Spleen (tissue), 11 donors: Measurements from ENCODE around the gene ARMC3. TPM values are rescaled to one million over a fixed set of nuclear protein-coding genes. Genes with fewer than 3 reads are reported as not detected.

Source experiments
- DNase-seq: peaks from one replicate; pipeline ENCODE4 v3.0.0-alpha.2; 2020
- H3K27ac ChIP-seq, 8 donors: fragments of 200-600 bp; sonication (generic) in 7 of 8; 1 replicate in 4 of 8; 2 replicates in 4 of 8; pipeline versions ENCODE4 v1.5.0 to v1.8.0; 2016 to 2021; ENCODE audit warnings: inconsistent platforms in 4 of 8, mild to moderate bottlenecking in 4 of 8, moderate library complexity in 1 of 8
- H3K27me3 ChIP-seq, 7 donors: fragments of 200-600 bp; sonication (generic) in 6 of 7; replicated peaks in 1 of 7; 1 replicate in 4 of 7; 2 replicates in 3 of 7; pipeline versions ENCODE4 v1.5.0 to v1.8.0; 2016 to 2021; ENCODE audit warnings: inconsistent platforms in 3 of 7, mild to moderate bottlenecking in 1 of 7
- H3K36me3 ChIP-seq, 6 donors: fragments of 200-600 bp; sonication (generic) in 5 of 6; 1 replicate in 4 of 6; 2 replicates in 2 of 6; pipeline versions ENCODE4 v1.5.0 to v1.8.0; 2016 to 2021; ENCODE audit warnings: inconsistent platforms in 2 of 6
- H3K4me1 ChIP-seq, 6 donors: fragments of 200-600 bp; sonication (generic) in 5 of 6; 1 replicate in 3 of 6; 2 replicates in 3 of 6; pipeline versions ENCODE4 v1.5.0 to v1.8.0; 2016 to 2021; ENCODE audit warnings: inconsistent platforms in 3 of 6
- H3K4me3 ChIP-seq, 8 donors: fragments of 200-600 bp; sonication (generic) in 7 of 8; 1 replicate in 4 of 8; 2 replicates in 4 of 8; pipeline versions ENCODE4 v1.5.0 to v1.8.0; 2016 to 2021; ENCODE audit warnings: inconsistent platforms in 4 of 8, mild to moderate bottlenecking in 4 of 8, moderate library complexity in 2 of 8
- H3K9me3 ChIP-seq, 8 donors: fragments of 200-600 bp; sonication (generic) in 7 of 8; 1 replicate in 4 of 8; 2 replicates in 4 of 8; pipeline versions ENCODE4 v1.5.0 to v1.8.0; 2016 to 2021; ENCODE audit warnings: inconsistent platforms in 4 of 8
- POLR2A ChIP-seq, 3 donors: fragments of 450-650 bp; IDR thresholded peaks; one replicate each; pipeline ENCODE4 v1.5.1; 2017; ENCODE audit warnings: antibody characterized with exemption in 3 of 3, mild to moderate bottlenecking in 1 of 3
- POLR2AphosphoS5 ChIP-seq, 3 donors: sonication (generic); formaldehyde crosslinking; IDR thresholded peaks; one replicate each; pipeline ENCODE4 v1.5.1; 2017; ENCODE audit warnings: antibody characterized with exemption in 3 of 3
- WGBS, 5 donors: extraction: QIAGEN DNeasy Blood & Tissue Kit in 3 of 5; methylation state at CpG; one replicate each; pipeline versions ENCODE4 v1.1.5 to v1.1.7; 2013 to 2018; 5-methylcytosine and 5-hydroxymethylcytosine counted together
- intact Hi-C: fragments of 100-400 bp; cut with DNase I; formaldehyde crosslinking; loops from one replicate; pipeline ENCODE4 v1.15.0; 2023; ENCODE audit warnings: low total_unique reads
- polyA plus RNA-seq, 3 donors: library from polyadenylated mRNA; stranded (reverse); fragments of 200-250 nt; gene quantifications; one replicate each; pipeline ENCODE4 v1.2.1, GENCODE V29; 2013
- total RNA-seq, 7 donors: library from RNA; depleted of rRNA in 3 of 7; stranded (reverse); fragments of >200 nt in 3 of 7; fragmentation: NEBNext Ultra II Directional in 4 of 7; extraction: Animal tissue kit (Norgen Biotek cat#: 25700) in 4 of 7; gene quantifications; one replicate each; pipeline versions ENCODE4 v1.1.0 to v1.2.1, GENCODE V29; 2016 to 2021
- TF ChIP-seq, protein P1 (sequence below), 11 experiments: fragments of 200-600 bp in 7 of 11; fragments of 450-650 bp in 4 of 11; sonication (generic) in 4 of 11; IDR thresholded peaks in 8 of 11; conservative IDR thresholded peaks in 3 of 11; 1 replicate in 7 of 11; 2 replicates in 4 of 11; pipeline versions ENCODE4 v1.4.0 to v1.8.0; 2016 to 2021; ENCODE audit warnings: antibody characterized with exemption in 11 of 11, inconsistent platforms in 4 of 11, mild to moderate bottlenecking in 1 of 11
- donor health status: healthy with polysubstance abuse.
- donor health status: DM: no; HTN: no; CAD: no; lungs with moderate emphysema.
- donor health status: DM: no; HTN: no; CAD: no.
- donor health status: Bipolar disorder and iron deficiency.
- donor health status: healthy.
- donor health status: DM: no; HTN: no; CAD: no.
- donor health status: DM: yes; HTN: yes; CAD: no.

Gene ARMC3
- total and polyA plus RNA-seq, 10 donors = 0.66 to 0.85 TPM; not detected in 8

DNA sequence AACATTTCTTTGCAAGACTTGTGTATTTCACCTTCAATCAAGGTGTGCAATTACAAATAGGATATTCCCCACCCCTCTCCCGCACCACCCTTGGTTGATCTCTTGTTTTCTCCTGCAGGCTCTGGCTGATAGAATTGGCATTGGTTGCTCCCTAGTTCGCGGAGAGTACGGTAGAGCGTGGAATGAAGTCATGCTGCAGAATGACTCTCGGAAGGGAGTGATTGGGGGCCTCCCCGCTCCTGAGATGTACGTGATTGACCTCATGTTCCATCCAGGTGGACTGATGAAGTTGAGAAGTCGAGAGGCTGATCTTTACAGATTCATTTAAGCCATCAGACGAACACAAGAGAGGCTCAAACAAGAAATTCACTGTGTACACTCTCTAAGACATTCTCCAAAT, 109.3 kb downstream of the ARMC3 start:
- Histone ChIP-seq H3K27me3 (peaks cover 0 to 15% (median 0%) of the 10 kb centered on the region in 7 donors), H3K9me3 (peaks cover 0 to 14% (median 0%) of the 10 kb centered on the region in 8 donors), H3K4me3 (no peak overlapping the region), H3K36me3 (no peaks in the 10 kb centered on the region), H3K4me1 (no peaks in the 10 kb centered on the region), H3K27ac (no peak overlapping the region)
- TF ChIP-seq POLR2A (IDR thresholded peaks at IDR 0.05) = no peak
- no peak for TF ChIP-seq POLR2AphosphoS5 (IDR thresholded peaks at IDR 0.05)
- TF ChIP-seq, protein P1, sequence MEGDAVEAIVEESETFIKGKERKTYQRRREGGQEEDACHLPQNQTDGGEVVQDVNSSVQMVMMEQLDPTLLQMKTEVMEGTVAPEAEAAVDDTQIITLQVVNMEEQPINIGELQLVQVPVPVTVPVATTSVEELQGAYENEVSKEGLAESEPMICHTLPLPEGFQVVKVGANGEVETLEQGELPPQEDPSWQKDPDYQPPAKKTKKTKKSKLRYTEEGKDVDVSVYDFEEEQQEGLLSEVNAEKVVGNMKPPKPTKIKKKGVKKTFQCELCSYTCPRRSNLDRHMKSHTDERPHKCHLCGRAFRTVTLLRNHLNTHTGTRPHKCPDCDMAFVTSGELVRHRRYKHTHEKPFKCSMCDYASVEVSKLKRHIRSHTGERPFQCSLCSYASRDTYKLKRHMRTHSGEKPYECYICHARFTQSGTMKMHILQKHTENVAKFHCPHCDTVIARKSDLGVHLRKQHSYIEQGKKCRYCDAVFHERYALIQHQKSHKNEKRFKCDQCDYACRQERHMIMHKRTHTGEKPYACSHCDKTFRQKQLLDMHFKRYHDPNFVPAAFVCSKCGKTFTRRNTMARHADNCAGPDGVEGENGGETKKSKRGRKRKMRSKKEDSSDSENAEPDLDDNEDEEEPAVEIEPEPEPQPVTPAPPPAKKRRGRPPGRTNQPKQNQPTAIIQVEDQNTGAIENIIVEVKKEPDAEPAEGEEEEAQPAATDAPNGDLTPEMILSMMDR (IDR thresholded peaks at IDR 0.05 in 8 of 11, conservative IDR thresholded peaks at IDR 0.05 in 3 of 11) = no peak
- WGBS, 5 donors = 84 to 90% (median 88%) methylated on average over 10 of the region's 10 CpGs
- intact Hi-C loops = no loop called here
- DNase-seq = no peak

DNA sequence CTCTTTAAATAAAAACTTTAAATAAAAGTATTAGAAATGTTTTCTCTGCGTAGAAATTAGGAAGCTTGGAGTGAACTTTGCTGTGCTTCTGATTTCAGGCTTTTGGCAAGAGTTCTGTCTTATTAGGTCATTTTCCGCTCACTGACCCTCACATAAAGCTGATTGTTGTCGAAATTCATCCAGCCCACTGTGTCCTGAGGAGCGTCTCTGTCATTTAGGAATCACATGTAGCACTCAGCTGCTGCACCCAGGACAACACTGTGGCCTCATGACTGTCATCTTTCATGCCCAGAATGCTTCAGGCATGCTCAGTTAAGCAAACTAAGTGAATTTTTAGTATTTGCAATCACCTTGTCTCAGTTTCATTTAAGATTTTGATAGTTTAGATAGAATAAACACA, 109.7 kb downstream of the ARMC3 start:
- Histone ChIP-seq H3K27me3 (peaks cover 0 to 15% (median 0%) of the 10 kb centered on the region in 7 donors), H3K4me3 (no peak overlapping the region), H3K4me1 (no peaks in the 10 kb centered on the region), H3K9me3 (peaks cover 0 to 14% (median 0%) of the 10 kb centered on the region in 8 donors), H3K27ac (no peak overlapping the region), H3K36me3 (no peaks in the 10 kb centered on the region)
- DNase-seq = no peak
- no peak for TF ChIP-seq POLR2A (IDR thresholded peaks at IDR 0.05)
- TF ChIP-seq, protein P1 (IDR thresholded peaks at IDR 0.05 in 8 of 11, conservative IDR thresholded peaks at IDR 0.05 in 3 of 11) = no peak
- no peak for TF ChIP-seq POLR2AphosphoS5 (IDR thresholded peaks at IDR 0.05)
- intact Hi-C loops = no loop called here
- 66 to 81% (median 77%) methylated on average over 4 of the region's 4 CpGs for WGBS, 5 donors

DNA sequence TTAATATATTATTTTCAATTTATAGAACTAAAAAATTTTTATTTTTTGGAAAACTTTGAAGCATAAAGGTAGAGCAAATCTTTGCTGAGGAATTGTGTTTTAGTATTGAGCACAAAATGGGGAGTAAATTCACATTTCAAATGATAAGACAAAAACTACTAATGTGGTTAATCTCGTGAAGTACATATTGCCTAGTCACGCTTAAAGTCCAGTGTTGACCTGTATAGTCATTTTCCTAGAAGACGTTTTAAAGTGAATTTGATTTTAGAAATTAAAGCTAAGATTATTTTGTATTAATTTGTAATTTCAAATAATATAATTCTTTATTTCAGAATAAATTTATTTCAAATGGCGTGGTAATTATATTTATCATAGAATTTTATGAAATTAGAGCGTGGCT, 110.3 kb downstream of the ARMC3 start:
- intact Hi-C loops = no loop called here

DNA sequence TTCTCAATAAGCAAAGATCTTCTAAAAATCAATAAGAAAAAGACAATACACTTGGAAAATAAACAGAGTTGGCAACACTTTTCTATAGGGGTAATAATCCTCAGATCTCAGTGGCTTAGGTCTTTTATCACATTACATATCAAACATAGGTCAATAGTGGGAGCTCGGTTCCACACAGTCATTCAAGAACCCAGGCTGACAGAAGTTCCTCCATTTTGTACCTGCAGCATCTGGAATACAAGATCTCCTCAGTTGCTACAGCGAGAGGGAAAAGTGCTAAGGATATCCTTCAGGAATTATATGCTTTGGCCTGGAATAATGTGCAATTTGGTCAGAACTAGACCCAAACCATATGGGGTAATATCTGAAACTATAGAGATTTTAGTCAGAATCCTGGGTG, 112.1 kb downstream of the ARMC3 start:
- peaks cover 0 to 14% (median 0%) of the 10 kb centered on the region in 8 donors for H3K9me3 ChIP-seq
- no peak overlapping the region for H3K27ac ChIP-seq
- H3K27me3 ChIP-seq = peaks cover 0 to 10% (median 0%) of the 10 kb centered on the region in 7 donors
- H3K36me3 ChIP-seq = no peaks in the 10 kb centered on the region
- no peak overlapping the region for H3K4me3 ChIP-seq
- H3K4me1 ChIP-seq = no peaks in the 10 kb centered on the region
- 86 to 93% (median 87%) methylated on average over 2 of the region's 2 CpGs for WGBS, 5 donors
- no peak for TF ChIP-seq POLR2A (IDR thresholded peaks at IDR 0.05)
- TF ChIP-seq, protein P1 (IDR thresholded peaks at IDR 0.05 in 8 of 11, conservative IDR thresholded peaks at IDR 0.05 in 3 of 11) = no peak
- TF ChIP-seq POLR2AphosphoS5 (IDR thresholded peaks at IDR 0.05) = no peak
- intact Hi-C loops = no loop called here
- no peak for DNase-seq

More for the DNA sequence above, 110.3 kb downstream of the ARMC3 start:
- Histone ChIP-seq H3K27me3 (peaks cover 0 to 13% (median 0%) of the 10 kb centered on the region in 7 donors), H3K27ac (no peak overlapping the region), H3K9me3 (peaks cover 0 to 18% (median 0%) of the 10 kb centered on the region in 8 donors), H3K36me3 (no peaks in the 10 kb centered on the region), H3K4me3 (no peak overlapping the region), H3K4me1 (no peaks in the 10 kb centered on the region)
- no peak for DNase-seq
- TF ChIP-seq POLR2AphosphoS5 (IDR thresholded peaks at IDR 0.05) = no peak
- TF ChIP-seq, protein P1 (IDR thresholded peaks at IDR 0.05 in 8 of 11, conservative IDR thresholded peaks at IDR 0.05 in 3 of 11) = no peak
- no peak for TF ChIP-seq POLR2A (IDR thresholded peaks at IDR 0.05)
- 89 to 94% (median 92%) methylated on average over 5 of the region's 5 CpGs for WGBS, 5 donors
